H1 (cell line): Measurements from ENCODE around the gene CAMK2D. TPM values are rescaled to one million over a fixed set of nuclear protein-coding genes. Genes with fewer than 3 reads are reported as not detected.

Experiments
- CTCF ChIA-PET: fragments of 300-600 bp; sonication (Branson Sonifier 250); formaldehyde crosslinking; loops from one replicate; lab custom pipeline; 2021; ENCODE audit not compliant: partially characterized antibody; lab: Charles Lee
- POLR2A ChIA-PET: fragments of 300-600 bp; sonication (Branson Sonifier 250); formaldehyde crosslinking; loops from one replicate; lab custom pipeline; 2021; ENCODE audit warnings: inconsistent platforms; ENCODE audit not compliant: partially characterized antibody; lab: Charles Lee
- DNase-seq, 2 experiments: peaks; one replicate each; pipeline versions ENCODE4 v3.0.0 to v3.0.0-alpha.2; 2010 to 2022; ENCODE audit warnings: low spot score in 2 of 2, low read depth in 1 of 2, mixed read lengths in 1 of 2
- FAIRE-seq: peaks from 2 replicates; lab custom pipeline; 2011; peaks lifted over from hg19 to GRCh38; lab: Jason Lieb, UNC
- H2AFZ ChIP-seq: 2 replicates; pipeline ENCODE4 v1.8.1; 2012; ENCODE audit warnings: low read length, inconsistent platforms
- H2AK5ac ChIP-seq: 2 replicates; pipeline ENCODE4 v1.6.1; 2013; ENCODE audit warnings: low read depth, low read length
- H2BK120ac ChIP-seq: replicated peaks from 2 replicates; pipeline ENCODE3; 2013; ENCODE audit warnings: low read depth, low read length, inconsistent platforms
- H2BK12ac ChIP-seq: 2 replicates; pipeline ENCODE4 v1.6.1; 2013; ENCODE audit warnings: low read depth, low read length
- H2BK15ac ChIP-seq: 2 replicates; pipeline ENCODE4 v1.6.1; 2013; ENCODE audit warnings: low read length
- H2BK20ac ChIP-seq: 2 replicates; pipeline ENCODE4 v1.6.1; 2013; ENCODE audit warnings: low read length
- H2BK5ac ChIP-seq: 2 replicates; pipeline ENCODE4 v1.6.1; 2013; ENCODE audit warnings: low read depth, low read length
- H3K14ac ChIP-seq: 2 replicates; pipeline ENCODE4 v1.6.1; 2013; ENCODE audit warnings: inconsistent platforms; ENCODE audit not compliant: insufficient read length
- H3K18ac ChIP-seq: 2 replicates; pipeline ENCODE4 v1.6.1; 2013; ENCODE audit warnings: low read length; ENCODE audit errors: extremely low read depth
- H3K23ac ChIP-seq: 2 replicates; pipeline ENCODE4 v1.6.1; 2013; ENCODE audit warnings: inconsistent platforms; ENCODE audit not compliant: insufficient read length
- H3K23me2 ChIP-seq: 2 replicates; pipeline ENCODE4 v1.6.1; 2013; ENCODE audit warnings: low read depth, low read length
- H3K27ac ChIP-seq: 2 replicates; pipeline ENCODE4 v1.6.1; 2011; ENCODE audit warnings: low read depth, low read length, inconsistent platforms
- H3K27me3 ChIP-seq, 4 experiments: replicated peaks in 1 of 4; 1 replicate in 1 of 4; 2 replicates in 3 of 4; pipeline versions ENCODE4 v1.6.1 to v1.8.1; 2011 to 2013; ENCODE audit warnings: low read length in 3 of 4, mild to moderate bottlenecking in 3 of 4, inconsistent platforms in 2 of 4, mixed read lengths in 2 of 4, moderate library complexity in 1 of 4; ENCODE audit not compliant: control insufficient read depth in 3 of 4, insufficient read depth in 3 of 4; ENCODE audit errors: extremely low read depth in 1 of 4
- H3K36me3 ChIP-seq, 4 experiments: 2 replicates each; pipeline versions ENCODE4 v1.6.1 to v1.8.1; 2011 to 2013; ENCODE audit warnings: mild to moderate bottlenecking in 4 of 4, low read length in 3 of 4, moderate library complexity in 2 of 4, control low read depth in 1 of 4, inconsistent platforms in 1 of 4; ENCODE audit not compliant: insufficient read depth in 4 of 4, control insufficient read depth in 2 of 4
- H3K4ac ChIP-seq: replicated peaks from 2 replicates; pipeline ENCODE3; 2013; ENCODE audit warnings: low read length, low read depth, mixed read lengths, inconsistent platforms; ENCODE audit not compliant: insufficient read length
- H3K4me1 ChIP-seq, 4 experiments: replicated peaks in 1 of 4; 1 replicate in 1 of 4; 2 replicates in 3 of 4; pipeline versions ENCODE4 v1.6.1 to v1.8.1; 2011 to 2013; ENCODE audit warnings: low read length in 3 of 4, inconsistent platforms in 2 of 4, mixed read lengths in 1 of 4; ENCODE audit not compliant: insufficient read depth in 4 of 4, control insufficient read depth in 3 of 4
- H3K4me2 ChIP-seq, 2 experiments: 2 replicates each; pipeline versions ENCODE4 v1.6.1 to v1.8.1; 2011 to 2013; ENCODE audit warnings: low read depth in 2 of 2, low read length in 2 of 2, control low read depth in 1 of 2, inconsistent platforms in 1 of 2, mild to moderate bottlenecking in 1 of 2; ENCODE audit not compliant: insufficient read depth in 1 of 2
- H3K4me3 ChIP-seq, 4 experiments: fragments of 200-600, 300-600 bp in 1 of 4; sonication (generic), shearing (Covaris generic), sonication (Bioruptor Twin) in 1 of 4; 2 replicates each; pipeline versions ENCODE4 v1.5.1 to v1.8.1; 2011 to 2016; ENCODE audit warnings: low read length in 4 of 4, low read depth in 3 of 4, control low read depth in 2 of 4, inconsistent platforms in 2 of 4, mild to moderate bottlenecking in 2 of 4, mixed read lengths in 1 of 4, moderate library complexity in 1 of 4; ENCODE audit not compliant: insufficient read depth in 2 of 4; ENCODE audit errors: extremely low read depth in 1 of 4
- H3K56ac ChIP-seq: replicated peaks from 2 replicates; pipeline ENCODE3; 2013; ENCODE audit warnings: low read depth, mild to moderate bottlenecking, mixed read lengths, low read length, inconsistent platforms; ENCODE audit not compliant: insufficient read length
- H3K79me1 ChIP-seq: 2 replicates; pipeline ENCODE4 v1.6.1; 2013; ENCODE audit warnings: low read depth, low read length, control low read depth
- H3K79me2 ChIP-seq, 2 experiments: 2 replicates each; pipeline versions ENCODE4 v1.6.1 to v1.8.1; 2012 to 2013; ENCODE audit warnings: low read length in 2 of 2, mild to moderate bottlenecking in 2 of 2, inconsistent platforms in 1 of 2; ENCODE audit not compliant: insufficient read depth in 2 of 2, control insufficient read depth in 1 of 2
- H3K9ac ChIP-seq, 4 experiments: replicated peaks in 1 of 4; 1 replicate in 1 of 4; 2 replicates in 3 of 4; pipeline versions ENCODE4 v1.6.1 to v1.8.1; 2011 to 2013; ENCODE audit warnings: low read depth in 3 of 4, low read length in 3 of 4, control low read depth in 2 of 4, mild to moderate bottlenecking in 2 of 4, moderate library complexity in 2 of 4, inconsistent platforms in 1 of 4; ENCODE audit errors: extremely low read depth in 1 of 4
- H3K9me3 ChIP-seq, 2 experiments: 2 replicates each; pipeline versions ENCODE4 v1.6.1 to v1.8.1; 2012 to 2013; ENCODE audit warnings: mild to moderate bottlenecking in 2 of 2, moderate library complexity in 2 of 2, control low read depth in 1 of 2, inconsistent platforms in 1 of 2, low read depth in 1 of 2, low read length in 1 of 2, mixed read lengths in 1 of 2; ENCODE audit not compliant: insufficient read depth in 2 of 2
- H4K20me1 ChIP-seq, 2 experiments: replicated peaks in 1 of 2; 2 replicates each; pipeline versions ENCODE3 to v1.8.1; 2011 to 2013; ENCODE audit warnings: inconsistent platforms in 2 of 2, low read length in 2 of 2, mild to moderate bottlenecking in 1 of 2; ENCODE audit not compliant: insufficient read depth in 2 of 2, control insufficient read depth in 1 of 2
- H4K5ac ChIP-seq: 2 replicates; pipeline ENCODE4 v1.6.1; 2013; ENCODE audit warnings: low read length, low read depth, mixed read lengths, inconsistent platforms; ENCODE audit not compliant: insufficient read length
- H4K8ac ChIP-seq: 2 replicates; pipeline ENCODE4 v1.8.0; 2013; ENCODE audit warnings: mild to moderate bottlenecking, moderate library complexity, low read length, inconsistent platforms; ENCODE audit not compliant: insufficient read depth; ENCODE audit errors: extremely low read depth
- H4K91ac ChIP-seq: replicated peaks from 2 replicates; pipeline ENCODE3; 2013; ENCODE audit warnings: low read length, mixed read lengths, inconsistent platforms; ENCODE audit not compliant: insufficient read length
- BRCA1 ChIP-seq: IDR thresholded peaks from 2 replicates; pipeline ENCODE4 v1.6.1; 2012; ENCODE audit warnings: low read depth, low read length, improper control_type of control experiment
- CBX5 ChIP-seq: fragments of 300-800, 300-1000 bp; sonication (generic); IDR thresholded peaks from 2 replicates; pipeline ENCODE4 v1.7.1; 2016; ENCODE audit warnings: antibody characterized with exemption, low read length, low read depth
- CBX8 ChIP-seq: fragments of 300-800, 300-1000 bp; sonication (generic); IDR thresholded peaks from 2 replicates; pipeline ENCODE4 v1.7.1; 2016; ENCODE audit warnings: low read depth, low read length, borderline replicate concordance
- EP300 ChIP-seq, 2 experiments: IDR thresholded peaks; 1 replicate in 1 of 2; 2 replicates in 1 of 2; pipeline ENCODE4 v1.6.1; 2011 to 2012; ENCODE audit warnings: low read depth in 2 of 2, low read length in 2 of 2, mild to moderate bottlenecking in 2 of 2, borderline replicate concordance in 1 of 2, inconsistent platforms in 1 of 2, moderate library complexity in 1 of 2
- POLR2AphosphoS5 ChIP-seq: IDR thresholded peaks from 2 replicates; pipeline ENCODE4 v1.6.1; 2011; ENCODE audit warnings: low read depth, low read length
- WGBS, 2 experiments: shearing (Covaris generic) in 1 of 2; methylation state at CpG; one replicate each; pipeline versions ENCODE4 v1.1.6 to v1.1.7; 2013 to 2015; ENCODE audit warnings: low lambda C conversion rate in 2 of 2, mixed read lengths in 2 of 2, inconsistent platforms in 1 of 2, low coverage in 1 of 2, missing lambda C conversion rate in 1 of 2; ENCODE audit not compliant: insufficient replicate concordance in 2 of 2, insufficient coverage in 1 of 2, insufficient read length in 1 of 2; ENCODE audit errors: extremely low coverage in 1 of 2, missing lambda C conversion rate in 1 of 2; 5-methylcytosine and 5-hydroxymethylcytosine counted together
- polyA plus RNA-seq, 7 experiments: library from polyadenylated mRNA; depleted of rRNA in 3 of 7; stranded (reverse) in 5 of 7; unstranded in 2 of 7; fragments of >200 nt in 5 of 7; fragments of 200-250 nt in 2 of 7; gene quantifications; 1 replicate in 5 of 7; 2 replicates in 1 of 7; 4 replicates in 1 of 7; pipeline versions ENCODE4 v1.2.1 to v1.2.3, GENCODE V29; 2011 to 2013; ENCODE audit warnings: missing spikeins in 2 of 7, mixed read lengths in 2 of 7
- total RNA-seq: library from RNA; stranded (reverse); fragmentation: NEBNext Ultra II Directional; extraction: Animal tissue kit (Norgen Biotek cat#: 25700); gene quantifications from 2 replicates; pipeline ENCODE4 v1.2.1, GENCODE V29; 2021

The CAMK2D gene
- total and polyA plus RNA-seq, 2 of the 8 experiments (the other 6 are each of a cell fraction or from before 2014, with no cell fraction given): 3.2 to 7.0 TPM

- H2AFZ ChIP-seq: no peak overlapping the region
- no peak overlapping the region for H2BK120ac ChIP-seq
- H3K27me3 ChIP-seq: no peaks in the 10 kb centered on the region
- no peak overlapping the region for H3K9ac ChIP-seq
- no peak overlapping the region for H4K91ac ChIP-seq
- TF ChIP-seq CBX8: no peak
- no peak for TF ChIP-seq EP300 (IDR thresholded peaks at IDR 0.05; ENCODE audit: borderline replicate concordance in 1 of 2, low read depth in 2 of 2, low read length in 2 of 2)
- no peak for TF ChIP-seq POLR2AphosphoS5
- TF ChIP-seq BRCA1: no peak
- TF ChIP-seq CBX5: no peak
- H3K4me2 ChIP-seq: no peak overlapping the region
- no peak overlapping the region for H3K27ac ChIP-seq
- H3K79me2 ChIP-seq: no peaks in the 10 kb centered on the region
- FAIRE-seq (no peak), DNase-seq (no peak)
- no peak overlapping the region for H4K5ac ChIP-seq
- no peak overlapping the region for H3K14ac ChIP-seq
- no peak overlapping the region for H2BK12ac ChIP-seq
- 97% methylated on average over 3 of the region's 3 CpGs; no CpG with 5 or more reads in 1 of the 2 experiments for WGBS, 2 experiments
- H3K4me1 ChIP-seq: no peaks in the 10 kb centered on the region
- ChIA-PET POLR2A (no interaction called here), CTCF (interaction anchor here (0.5 to 1.6 kb wide), 5 partner anchors 9 to 88 kb away, joined by 3 to 4 read pairs (median 3); no protein-coding TSS in a partner anchor)
- H2AK5ac ChIP-seq: no peak overlapping the region
- H3K23ac ChIP-seq: no peak overlapping the region
- no peak overlapping the region for H2BK20ac ChIP-seq
- no peak overlapping the region for H2BK15ac ChIP-seq
- no peak overlapping the region for H3K18ac ChIP-seq
- H3K36me3 ChIP-seq: no peaks in the 10 kb centered on the region
- no peak overlapping the region for H3K4me3 ChIP-seq
- H2BK5ac ChIP-seq: no peak overlapping the region
- H4K8ac ChIP-seq: no peak overlapping the region
- H3K79me1 ChIP-seq: no peaks in the 10 kb centered on the region; the same call in 1 of the 2 replicates
- H4K20me1 ChIP-seq: no peaks in the 10 kb centered on the region
- H3K4ac ChIP-seq: no peak overlapping the region
- H3K56ac ChIP-seq: no peak overlapping the region
- no peaks in the 10 kb centered on the region for H3K9me3 ChIP-seq
- no peaks in the 10 kb centered on the region for H3K23me2 ChIP-seq
Measured at GRCh38 chr4:113635739-113636437, 125.7 kb downstream of the CAMK2D start.
